CD8-positive, alpha-beta memory T cell (primary cell): ENCODE data around the gene CTNNBL1. TPM values are rescaled to one million over a fixed set of nuclear protein-coding genes. Genes with fewer than 3 reads are reported as not detected.

Experiments
- CTCF ChIA-PET: fragments of 350-600 bp; sonication (Branson Sonifier 250); formaldehyde crosslinking; loops from one replicate; lab custom pipeline; 2021; ENCODE audit warnings: antibody characterized with exemption; lab: Charles Lee
- POLR2A ChIA-PET: fragments of 350-600 bp; sonication (Branson Sonifier 250); formaldehyde crosslinking; loops from one replicate; lab custom pipeline; 2021; ENCODE audit warnings: antibody characterized with exemption; lab: Charles Lee
- DNase-seq, 5 donors: peaks; one replicate each; pipeline versions ENCODE4 v3.0.0 to v3.0.0-alpha.2; 2020 to 2022; ENCODE audit warnings: mixed read lengths in 1 of 5
- H3K27ac ChIP-seq: one replicate; pipeline ENCODE4 v1.7.0; 2013; ENCODE audit warnings: low read depth, mild to moderate bottlenecking, low read length, moderate library complexity
- H3K27me3 ChIP-seq: 2 replicates; pipeline ENCODE4 v1.7.0; 2013; ENCODE audit warnings: low read length, mild to moderate bottlenecking; ENCODE audit not compliant: insufficient read depth, poor library complexity, severe bottlenecking
- H3K36me3 ChIP-seq: 2 replicates; pipeline ENCODE4 v1.7.0; 2013; ENCODE audit warnings: mild to moderate bottlenecking, low read length, moderate library complexity; ENCODE audit not compliant: insufficient read depth
- H3K4me1 ChIP-seq: 2 replicates; pipeline ENCODE4 v1.7.0; 2013; ENCODE audit warnings: mild to moderate bottlenecking, low read length, moderate library complexity; ENCODE audit not compliant: insufficient read depth
- H3K4me3 ChIP-seq: 2 replicates; pipeline ENCODE4 v1.7.0; 2013; ENCODE audit warnings: mild to moderate bottlenecking, low read length
- H3K9me3 ChIP-seq: 2 replicates; pipeline ENCODE4 v1.7.0; 2013; ENCODE audit warnings: mild to moderate bottlenecking, low read length
- H3K27ac Mint-ChIP-seq, 8 donors: one replicate each; pipeline ENCODE4 v1.8.0; 2020 to 2021; ENCODE audit warnings: mixed read lengths in 8 of 8, mild to moderate bottlenecking in 6 of 8, inconsistent platforms in 3 of 8, moderate library complexity in 3 of 8
- H3K27me3 Mint-ChIP-seq, 2 donors: one replicate each; pipeline ENCODE4 v1.8.0; 2020 to 2021; ENCODE audit warnings: mixed read lengths in 2 of 2, mild to moderate bottlenecking in 1 of 2, moderate library complexity in 1 of 2
- H3K36me3 Mint-ChIP-seq, 3 donors: one replicate each; pipeline ENCODE4 v1.8.0; 2020 to 2021; ENCODE audit warnings: mixed read lengths in 3 of 3, inconsistent platforms in 1 of 3, mild to moderate bottlenecking in 1 of 3
- H3K4me1 Mint-ChIP-seq, 3 donors: one replicate each; pipeline ENCODE4 v1.8.0; 2020 to 2021; ENCODE audit warnings: mixed read lengths in 3 of 3, inconsistent platforms in 1 of 3, mild to moderate bottlenecking in 1 of 3
- H3K4me3 Mint-ChIP-seq, 7 donors: one replicate each; pipeline ENCODE4 v1.8.0; 2020 to 2021; ENCODE audit warnings: mixed read lengths in 7 of 7, mild to moderate bottlenecking in 6 of 7, moderate library complexity in 4 of 7, inconsistent platforms in 2 of 7
- H3K9me3 Mint-ChIP-seq, 5 donors: one replicate each; pipeline ENCODE4 v1.8.0; 2020 to 2022; ENCODE audit warnings: mixed read lengths in 5 of 5, mild to moderate bottlenecking in 3 of 5, moderate library complexity in 2 of 5, inconsistent platforms in 1 of 5
- polyA plus RNA-seq: library from polyadenylated mRNA; unstranded; fragments of 300-500 nt; fragmentation: Illumina TruSeq; gene quantifications from one replicate; pipeline ENCODE4 v1.2.3, GENCODE V29; 2021
- total RNA-seq, 2 experiments: library from RNA; stranded (reverse); gene quantifications; one replicate each; pipeline ENCODE4 v1.2.3, GENCODE V29; 2021

CTNNBL1 gene
- total and polyA plus RNA-seq, 3 experiments from 2014 or later = 86.8 to 97.8 (median 88.9) TPM

DNA sequence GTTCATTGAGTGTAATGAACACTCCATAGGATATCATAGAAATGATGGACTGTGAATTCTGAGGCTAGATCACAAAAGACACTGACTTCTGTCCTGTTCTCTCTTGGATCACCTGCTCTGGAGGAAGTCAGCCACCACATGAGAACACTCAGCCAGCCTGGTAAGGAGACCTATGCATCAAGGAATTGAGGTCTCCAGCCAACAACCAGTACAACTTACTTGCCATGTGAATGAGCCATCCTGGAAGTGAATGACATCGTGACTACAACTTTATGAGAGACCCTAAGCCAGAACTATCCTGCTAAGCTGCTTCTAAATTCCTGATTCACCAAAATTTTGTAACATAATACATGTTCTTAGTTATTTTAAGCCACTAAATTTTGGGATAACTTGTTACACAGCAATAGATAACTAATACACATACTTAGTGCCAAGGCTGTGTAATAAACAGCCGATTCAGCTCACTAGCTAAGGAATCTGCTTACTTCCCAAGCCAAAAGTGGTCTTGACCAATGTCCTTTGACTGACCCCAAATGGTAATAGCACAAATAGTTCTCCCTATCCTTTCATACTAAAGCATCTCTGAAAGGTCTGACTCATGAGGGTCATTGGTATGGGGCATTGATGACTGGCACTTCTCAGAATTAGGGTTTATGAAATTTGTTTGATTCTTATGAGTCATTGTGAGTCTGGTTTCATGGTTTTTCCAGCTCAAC, 6.9 kb upstream of the CTNNBL1 start:
- no peaks in the 10 kb centered on the region for H3K4me1 Mint-ChIP-seq
- Histone ChIP-seq H3K27ac (no peak overlapping the region), H3K36me3 (no peaks in the 10 kb centered on the region), H3K4me1 (no peaks in the 10 kb centered on the region), H3K4me3 (no peak overlapping the region), H3K9me3 (no peaks in the 10 kb centered on the region), H3K27me3 (peaks cover 10% of the 10 kb centered on the region)
- POLR2A ChIA-PET = no interaction called here
- H3K27ac Mint-ChIP-seq = no peak overlapping the region
- no peak for DNase-seq
- no peak overlapping the region for H3K4me3 Mint-ChIP-seq
- CTCF ChIA-PET = no interaction called here
- no peaks in the 10 kb centered on the region for H3K36me3 Mint-ChIP-seq
- H3K9me3 Mint-ChIP-seq = no peaks in the 10 kb centered on the region
- peaks cover 10 to 47% of the 10 kb centered on the region in 2 donors for H3K27me3 Mint-ChIP-seq

DNA sequence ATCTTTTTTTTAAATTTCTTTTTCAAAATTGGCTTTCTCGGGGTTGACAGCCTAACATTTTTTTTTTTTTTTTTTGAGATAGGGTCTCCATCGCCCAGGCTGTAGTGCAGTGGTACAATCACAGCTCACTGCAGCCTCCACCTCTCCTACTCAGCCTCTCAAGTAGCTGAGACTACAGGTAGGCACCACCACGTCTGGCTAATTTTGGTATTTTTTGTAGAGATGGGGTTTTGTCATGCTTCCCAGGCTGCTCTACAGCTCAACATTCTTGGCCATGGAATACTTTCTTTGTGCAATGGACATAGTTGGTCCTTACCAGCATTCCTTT, 6.4 kb upstream of the CTNNBL1 start:
- H3K9me3 Mint-ChIP-seq = no peaks in the 10 kb centered on the region
- no peaks in the 10 kb centered on the region for H3K36me3 Mint-ChIP-seq
- ChIA-PET POLR2A (no interaction called here), CTCF (no interaction called here)
- no peak overlapping the region for H3K4me3 Mint-ChIP-seq
- Histone ChIP-seq H3K4me1 (no peaks in the 10 kb centered on the region), H3K4me3 (no peak overlapping the region), H3K9me3 (no peaks in the 10 kb centered on the region), H3K27ac (no peak overlapping the region), H3K27me3 (peaks cover 10% of the 10 kb centered on the region), H3K36me3 (no peaks in the 10 kb centered on the region)
- H3K4me1 Mint-ChIP-seq = no peaks in the 10 kb centered on the region
- DNase-seq = no peak
- H3K27me3 Mint-ChIP-seq = peaks cover 9 to 44% of the 10 kb centered on the region in 2 donors
- H3K27ac Mint-ChIP-seq = peak overlapping the region in 1 of 8 donors; percentile 15

DNA sequence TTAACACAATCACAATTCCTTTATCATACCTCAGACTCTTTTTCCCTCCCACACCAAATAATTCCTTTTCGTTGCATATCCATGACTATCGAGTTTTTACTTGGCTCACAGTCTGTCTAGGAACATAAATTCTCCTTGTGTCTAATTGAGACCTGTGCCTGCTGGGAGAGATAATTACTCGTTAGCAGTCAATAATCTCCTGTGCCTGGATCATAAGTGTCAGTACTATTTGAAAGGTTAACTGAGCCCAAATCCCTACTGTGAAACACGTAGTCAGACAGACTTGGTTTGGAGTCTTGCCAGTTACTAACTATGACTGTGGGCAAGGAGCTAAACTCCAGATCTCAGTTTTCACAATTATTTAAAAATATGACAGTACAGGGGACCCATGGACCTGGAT, 5.7 kb upstream of the CTNNBL1 start:
- H3K4me1 Mint-ChIP-seq = peaks cover 0 to 1% (median under 1%) of the 10 kb centered on the region in 3 donors
- H3K27ac ChIP-seq = no peak overlapping the region
- peaks cover 10% of the 10 kb centered on the region for H3K27me3 ChIP-seq
- no peaks in the 10 kb centered on the region for H3K4me1 ChIP-seq
- H3K27me3 Mint-ChIP-seq = peaks cover 9 to 41% of the 10 kb centered on the region in 2 donors
- no peaks in the 10 kb centered on the region for H3K36me3 ChIP-seq
- H3K9me3 ChIP-seq = no peaks in the 10 kb centered on the region
- no peaks in the 10 kb centered on the region for H3K9me3 Mint-ChIP-seq
- H3K27ac Mint-ChIP-seq = no peak overlapping the region
- ChIA-PET POLR2A (no interaction called here), CTCF (no interaction called here)
- H3K36me3 Mint-ChIP-seq = no peaks in the 10 kb centered on the region
- H3K4me3 Mint-ChIP-seq = no peak overlapping the region
- no peak for DNase-seq
- H3K4me3 ChIP-seq = no peak overlapping the region

DNA sequence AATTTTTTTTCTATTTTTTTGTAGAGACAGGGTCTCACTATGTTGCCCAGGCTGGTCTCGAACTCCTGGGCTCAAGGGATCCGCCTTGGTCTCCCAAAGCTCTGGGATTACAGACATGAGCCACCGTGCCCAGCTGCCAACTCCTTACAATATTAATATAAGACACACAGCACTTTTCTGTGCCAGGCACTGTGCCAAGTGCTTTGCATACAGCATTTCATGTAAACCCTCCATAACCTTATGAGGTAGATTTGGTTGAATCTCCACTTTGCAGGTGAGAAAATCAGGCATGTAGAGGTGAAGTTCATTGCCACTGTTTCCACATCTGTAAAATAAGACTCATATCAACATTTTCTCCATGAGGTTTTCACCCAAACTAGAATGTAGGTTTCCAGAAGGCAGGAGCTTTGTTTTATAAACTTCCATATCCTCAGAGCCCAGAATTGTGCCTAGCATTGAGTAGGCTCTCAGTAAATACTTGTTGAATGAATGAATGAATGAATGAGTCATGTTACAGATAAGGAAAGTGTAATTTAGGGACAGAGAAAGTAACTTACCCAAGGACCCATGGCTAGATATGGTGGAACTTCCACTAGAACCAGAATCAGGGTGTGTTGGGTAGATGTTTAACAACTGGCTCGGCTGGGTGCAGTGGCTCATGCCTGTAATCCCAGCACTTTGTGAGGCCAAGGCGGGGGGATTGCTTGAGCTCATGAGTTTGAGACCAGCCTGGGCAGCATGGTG, 3.0 kb upstream of the CTNNBL1 start:
- H3K4me1 Mint-ChIP-seq = peaks cover 19 to 27% (median 26%) of the 10 kb centered on the region in 3 donors
- ChIA-PET CTCF (no interaction called here), POLR2A (no interaction called here)
- H3K4me3 ChIP-seq = no peak overlapping the region
- peaks cover 14% of the 10 kb centered on the region for H3K4me1 ChIP-seq
- no peak for DNase-seq
- no peaks in the 10 kb centered on the region for H3K36me3 ChIP-seq
- H3K27me3 ChIP-seq = peaks cover 10% of the 10 kb centered on the region
- no peaks in the 10 kb centered on the region for H3K9me3 ChIP-seq
- no peak overlapping the region for H3K27ac ChIP-seq
- peaks cover 0 to 9% (median 0%) of the 10 kb centered on the region in 3 donors for H3K36me3 Mint-ChIP-seq
- peaks cover 7 to 38% of the 10 kb centered on the region in 2 donors for H3K27me3 Mint-ChIP-seq
- peak overlapping the region in 1 of 7 donors; percentile 66 for H3K4me3 Mint-ChIP-seq
- peak overlapping the region in 1 of 8 donors; percentile 6 for H3K27ac Mint-ChIP-seq
- H3K9me3 Mint-ChIP-seq = no peaks in the 10 kb centered on the region

DNA sequence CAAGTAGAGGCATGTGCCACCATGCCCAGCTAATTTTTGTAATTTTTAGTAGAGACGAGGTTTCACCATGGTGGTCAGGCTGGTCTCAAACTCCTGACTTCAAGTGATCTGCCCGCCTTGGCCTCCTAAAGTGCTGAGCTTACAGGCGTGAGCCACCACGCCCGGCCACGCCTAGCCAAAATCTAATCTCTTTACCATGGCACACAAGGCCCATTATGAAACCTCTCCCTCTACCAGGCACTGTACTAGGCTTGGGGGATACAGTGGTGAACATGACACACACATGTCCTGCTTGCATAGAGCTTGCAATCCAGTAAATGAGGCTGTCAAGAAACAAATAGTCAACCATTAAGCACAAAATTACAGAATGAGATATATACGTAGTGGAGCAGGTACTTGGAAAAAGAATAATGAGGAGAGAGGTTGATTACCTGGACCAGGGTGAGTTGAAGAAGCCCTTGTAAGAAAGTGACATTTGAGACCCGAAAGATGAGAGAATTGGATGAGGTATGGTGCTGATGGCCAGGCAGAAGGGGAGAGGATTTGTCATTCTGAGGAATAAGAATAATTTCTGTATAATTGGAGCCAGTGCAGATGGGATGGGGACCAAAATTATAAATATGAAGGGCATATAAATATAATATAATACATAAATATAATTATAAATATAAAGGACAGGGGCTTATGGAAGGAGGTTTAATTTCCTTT, 1.2 kb upstream of the CTNNBL1 start:
- Histone ChIP-seq H3K4me1 (peaks cover 14% of the 10 kb centered on the region), H3K36me3 (no peaks in the 10 kb centered on the region), H3K27ac (no peak overlapping the region), H3K4me3 (no peak overlapping the region), H3K27me3 (peaks cover 10% of the 10 kb centered on the region), H3K9me3 (no peaks in the 10 kb centered on the region)
- Mint-ChIP-seq H3K9me3 (no peaks in the 10 kb centered on the region), H3K4me3 (peak overlapping the region; percentile 78 to 99 (median 96)), H3K27ac (peak overlapping the region in 1 of 8 donors; percentile 77), H3K36me3 (peaks cover 0 to 15% (median 0%) of the 10 kb centered on the region in 3 donors), H3K4me1 (peaks cover 27 to 37% (median 35%) of the 10 kb centered on the region in 3 donors), H3K27me3 (peaks cover 5 to 32% of the 10 kb centered on the region in 2 donors)
- ChIA-PET CTCF (no interaction called here), POLR2A (no interaction called here)
- no peak for DNase-seq

DNA sequence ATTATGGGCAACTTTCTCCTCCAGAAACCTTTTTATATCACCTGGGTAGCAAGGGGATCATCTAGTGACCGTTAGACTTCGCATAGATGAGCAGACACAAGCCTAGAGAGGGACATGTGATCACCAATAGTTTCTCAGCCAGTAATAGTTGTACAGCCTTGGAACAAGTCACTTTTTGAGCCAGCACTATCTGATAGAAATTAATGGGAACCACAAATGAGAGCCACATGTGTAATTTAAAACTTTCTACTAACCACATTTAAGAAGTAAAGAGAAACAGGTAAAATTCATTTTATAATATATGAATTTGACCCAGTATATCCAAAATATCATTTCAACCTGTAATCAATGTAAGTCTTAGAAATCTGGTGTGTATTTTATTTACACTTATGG, 592 bp upstream of the CTNNBL1 start:
- H3K27ac Mint-ChIP-seq = peak overlapping the region in 7 of 8 donors; percentile 33 to 97 (median 90)
- POLR2A ChIA-PET = no interaction called here
- Histone ChIP-seq H3K27ac (no peak overlapping the region), H3K27me3 (peaks cover 8% of the 10 kb centered on the region), H3K4me3 (peak overlapping the region; percentile 93), H3K9me3 (no peaks in the 10 kb centered on the region), H3K36me3 (no peaks in the 10 kb centered on the region), H3K4me1 (peaks cover 14% of the 10 kb centered on the region)
- H3K4me1 Mint-ChIP-seq = peaks cover 27 to 42% (median 40%) of the 10 kb centered on the region in 3 donors
- no peak for DNase-seq
- CTCF ChIA-PET = no interaction called here
- H3K27me3 Mint-ChIP-seq = peaks cover 5 to 26% of the 10 kb centered on the region in 2 donors
- peak overlapping the region; percentile 94 to 99 (median 97) for H3K4me3 Mint-ChIP-seq
- H3K9me3 Mint-ChIP-seq = no peaks in the 10 kb centered on the region
- H3K36me3 Mint-ChIP-seq = peaks cover 0 to 16% (median 0%) of the 10 kb centered on the region in 3 donors

DNA sequence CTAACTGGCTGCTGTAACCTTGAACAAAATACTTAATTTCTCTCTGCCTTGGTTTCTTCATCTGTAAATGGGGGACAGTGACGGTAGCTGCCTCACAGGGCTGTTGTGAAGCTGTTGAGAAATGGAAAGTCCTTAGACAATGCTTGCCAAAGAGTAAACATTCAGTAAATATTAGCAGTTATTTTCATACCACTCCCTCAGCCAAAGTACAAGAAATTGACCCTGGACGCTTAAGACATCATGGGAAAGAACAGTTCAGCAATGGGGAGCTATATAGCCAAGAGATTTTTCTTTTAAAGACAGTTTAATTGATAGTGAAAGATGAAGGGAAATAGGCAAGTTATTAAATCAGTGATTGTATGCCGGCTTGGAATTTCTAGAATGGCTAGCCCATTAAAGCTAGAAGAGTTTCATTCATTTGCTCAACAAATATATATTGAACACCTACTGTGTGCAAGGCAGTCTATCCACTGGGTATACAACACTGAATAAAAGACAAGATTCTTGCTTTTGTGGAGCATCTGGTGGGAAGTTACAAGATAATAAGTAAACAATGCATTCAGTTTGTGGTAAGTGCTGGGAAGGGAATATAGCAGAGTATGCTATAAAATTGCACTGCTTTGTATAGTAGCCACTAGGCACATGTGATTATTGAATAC, 2.0 kb downstream of the CTNNBL1 start:
- Mint-ChIP-seq H3K36me3 (peaks cover 0 to 23% (median 0%) of the 10 kb centered on the region in 3 donors), H3K4me3 (peak overlapping the region in 5 of 7 donors; percentile 13 to 70 (median 24)), H3K9me3 (no peaks in the 10 kb centered on the region), H3K4me1 (peaks cover 33 to 61% (median 59%) of the 10 kb centered on the region in 3 donors), H3K27ac (peak overlapping the region in 2 of 8 donors; percentile 22 to 38), H3K27me3 (peaks cover 2 to 6% of the 10 kb centered on the region in 2 donors)
- H3K4me3 ChIP-seq = no peak overlapping the region
- no peaks in the 10 kb centered on the region for H3K9me3 ChIP-seq
- CTCF ChIA-PET = no interaction called here
- no peaks in the 10 kb centered on the region for H3K36me3 ChIP-seq
- peaks cover 14% of the 10 kb centered on the region for H3K4me1 ChIP-seq
- POLR2A ChIA-PET = no interaction called here
- no peak for DNase-seq
- H3K27ac ChIP-seq = no peak overlapping the region
- H3K27me3 ChIP-seq = no peaks in the 10 kb centered on the region
